Panc1 (cell line): Measurements from ENCODE around the gene ALK. TPM values are rescaled to one million over a fixed set of nuclear protein-coding genes. Genes with fewer than 3 reads are reported as not detected.

Experiments
- ATAC-seq: fragments of 200-7000 bp; cut with Tn5 transposase; 2 replicates; pipeline ENCODE4 v1.9.1; 2020; ENCODE audit warnings: mild to moderate bottlenecking, moderate library complexity
- BruUV-seq: library from RNA; stranded (reverse); fragments of 400-500 nt; replicated peaks from 2 replicates; lab custom pipeline; 2021; lab: Mats Ljungman, UMichigan
- CTCF ChIA-PET: fragments of 300-600 bp; sonication (Branson Sonifier 250); formaldehyde crosslinking; loops from one replicate; lab custom pipeline; 2022; ENCODE audit warnings: antibody characterized with exemption; lab: Charles Lee
- POLR2A ChIA-PET: fragments of 300-600 bp; sonication (Branson Sonifier 250); formaldehyde crosslinking; loops from one replicate; lab custom pipeline; 2022; ENCODE audit warnings: antibody characterized with exemption; lab: Charles Lee
- DNase-seq: peaks from one replicate; pipeline ENCODE4 v3.0.0-alpha.2; 2010; ENCODE audit warnings: low read depth, low spot score
- H3K27ac ChIP-seq: 2 replicates; pipeline ENCODE4 v1.5.1; 2011; ENCODE audit warnings: mild to moderate bottlenecking, low read length, inconsistent platforms
- H3K27me3 ChIP-seq: fragments of 200-500 bp; sonication (Bioruptor generic); 2 replicates; pipeline ENCODE4 v1.6.0; 2014; ENCODE audit warnings: low read length, inconsistent platforms; ENCODE audit not compliant: control insufficient read depth, insufficient read depth
- H3K36me3 ChIP-seq: fragments of 200-500 bp; sonication (Bioruptor generic); 2 replicates; pipeline ENCODE4 v1.5.1; 2014; ENCODE audit warnings: inconsistent platforms, mild to moderate bottlenecking, low read length, moderate library complexity; ENCODE audit not compliant: control insufficient read depth, insufficient read depth
- H3K4me1 ChIP-seq: 2 replicates; pipeline ENCODE4 v1.5.1; 2011; ENCODE audit warnings: inconsistent platforms, mild to moderate bottlenecking, low read length, moderate library complexity; ENCODE audit not compliant: control insufficient read depth, insufficient read depth
- H3K4me3 ChIP-seq, 2 experiments: 2 replicates each; pipeline ENCODE4 v1.5.1; 2011 to 2012; ENCODE audit warnings: low read depth in 2 of 2, low read length in 2 of 2, mild to moderate bottlenecking in 2 of 2, inconsistent platforms in 1 of 2, moderate library complexity in 1 of 2
- H3K9me3 ChIP-seq: fragments of 200-500 bp; sonication (Bioruptor generic); 2 replicates; pipeline ENCODE4 v1.5.1; 2014; ENCODE audit warnings: low read depth, mild to moderate bottlenecking, inconsistent platforms, low read length, moderate library complexity; ENCODE audit not compliant: control insufficient read depth, insufficient read depth
- POLR2AphosphoS5 ChIP-seq: IDR thresholded peaks from 2 replicates; pipeline ENCODE4 v1.6.1; 2012; ENCODE audit warnings: mild to moderate bottlenecking, low read depth, low read length, moderate library complexity
- REST ChIP-seq, 2 experiments: IDR thresholded peaks; 2 replicates each; pipeline ENCODE4 v1.6.1; 2011 to 2012; ENCODE audit warnings: low read depth in 2 of 2, control low read depth in 1 of 2, low read length in 1 of 2, mild to moderate bottlenecking in 1 of 2, moderate library complexity in 1 of 2; ENCODE audit not compliant: insufficient read depth in 1 of 2
- SIN3A ChIP-seq: IDR thresholded peaks from 2 replicates; pipeline ENCODE4 v1.6.1; 2012; ENCODE audit warnings: low read depth, mild to moderate bottlenecking, low read length, moderate library complexity, borderline replicate concordance; ENCODE audit not compliant: insufficient read depth
- TCF7L2 ChIP-seq: IDR thresholded peaks from 2 replicates; pipeline ENCODE4 v1.6.1; 2011; ENCODE audit warnings: mild to moderate bottlenecking, low read depth, low read length, inconsistent platforms
- in situ Hi-C: cut with HindIII; loops from 2 replicates; pipeline ENCODE4 v1.10.0; 2016; ENCODE audit warnings: low sequenced_read_pairs, low pct_unique_long_range_greater_than_20kb
- intact Hi-C: fragments of 100-400 bp; cut with micrococcal nuclease; formaldehyde crosslinking; loops from one replicate; pipeline ENCODE4 v1.10.0; 2022; ENCODE audit not compliant: unreplicated experiment
- total RNA-seq: library from RNA; stranded (reverse); gene quantifications from one replicate; pipeline ENCODE4 v1.2.1, GENCODE V29; 2021; ENCODE audit not compliant: unreplicated experiment
- TF ChIP-seq, protein P1 (sequence below): fragments of 450-650 bp; IDR thresholded peaks from 2 replicates; pipeline ENCODE4 v1.5.1; 2017; ENCODE audit warnings: mild to moderate bottlenecking

ALK gene
- total RNA-seq, 1 experiment from 2014 or later, result not detected

DNA sequence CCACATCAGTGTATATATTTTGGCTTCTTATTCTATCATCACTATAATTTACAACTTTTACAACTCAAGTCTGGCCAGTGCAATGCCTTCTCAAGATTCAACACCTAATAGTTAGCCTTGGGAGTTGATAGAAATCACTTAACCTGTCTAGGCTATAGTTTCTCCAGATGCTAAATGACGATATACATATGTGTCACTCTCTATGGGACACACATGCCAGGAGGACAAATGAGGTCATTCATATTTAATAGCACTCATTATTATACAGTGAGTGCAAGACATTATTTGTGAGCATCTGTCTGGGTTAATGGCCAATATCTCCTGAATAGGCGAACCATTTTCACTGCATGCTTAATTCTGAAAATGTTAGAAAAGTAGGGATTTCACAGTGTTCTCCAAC, 89.8 kb downstream of the ALK start:
- Histone ChIP-seq H3K4me3 (no peak overlapping the region), H3K36me3 (no peaks in the 10 kb centered on the region), H3K27me3 (no peaks in the 10 kb centered on the region), H3K9me3 (no peaks in the 10 kb centered on the region), H3K27ac (no peak overlapping the region), H3K4me1 (no peaks in the 10 kb centered on the region)
- no peak for ATAC-seq
- no peak for TF ChIP-seq REST (IDR thresholded peaks at IDR 0.05; ENCODE audit: insufficient read depth in 1 of 2, low read depth in 2 of 2, low read length in 1 of 2)
- TF ChIP-seq, protein P1, sequence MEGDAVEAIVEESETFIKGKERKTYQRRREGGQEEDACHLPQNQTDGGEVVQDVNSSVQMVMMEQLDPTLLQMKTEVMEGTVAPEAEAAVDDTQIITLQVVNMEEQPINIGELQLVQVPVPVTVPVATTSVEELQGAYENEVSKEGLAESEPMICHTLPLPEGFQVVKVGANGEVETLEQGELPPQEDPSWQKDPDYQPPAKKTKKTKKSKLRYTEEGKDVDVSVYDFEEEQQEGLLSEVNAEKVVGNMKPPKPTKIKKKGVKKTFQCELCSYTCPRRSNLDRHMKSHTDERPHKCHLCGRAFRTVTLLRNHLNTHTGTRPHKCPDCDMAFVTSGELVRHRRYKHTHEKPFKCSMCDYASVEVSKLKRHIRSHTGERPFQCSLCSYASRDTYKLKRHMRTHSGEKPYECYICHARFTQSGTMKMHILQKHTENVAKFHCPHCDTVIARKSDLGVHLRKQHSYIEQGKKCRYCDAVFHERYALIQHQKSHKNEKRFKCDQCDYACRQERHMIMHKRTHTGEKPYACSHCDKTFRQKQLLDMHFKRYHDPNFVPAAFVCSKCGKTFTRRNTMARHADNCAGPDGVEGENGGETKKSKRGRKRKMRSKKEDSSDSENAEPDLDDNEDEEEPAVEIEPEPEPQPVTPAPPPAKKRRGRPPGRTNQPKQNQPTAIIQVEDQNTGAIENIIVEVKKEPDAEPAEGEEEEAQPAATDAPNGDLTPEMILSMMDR, result no peak
- no peak for TF ChIP-seq SIN3A
- TF ChIP-seq TCF7L2, result no peak
- no peak for TF ChIP-seq POLR2AphosphoS5
- in situ Hi-C loops (no loop called here), intact Hi-C loops (no loop called here)
- ChIA-PET CTCF (no interaction called here), POLR2A (no interaction called here)
- BruUV-seq, result no TSS peak
- no peak for DNase-seq

- Histone ChIP-seq H3K36me3 (no peaks in the 10 kb centered on the region), H3K27ac (no peak overlapping the region), H3K27me3 (no peaks in the 10 kb centered on the region), H3K4me1 (no peaks in the 10 kb centered on the region), H3K4me3 (no peak overlapping the region), H3K9me3 (no peaks in the 10 kb centered on the region)
- ChIA-PET CTCF (no interaction called here), POLR2A (no interaction called here)
- intact Hi-C loops (no loop called here), in situ Hi-C loops (no loop called here)
- ATAC-seq, result no peak
- no peak for TF ChIP-seq SIN3A
- TF ChIP-seq REST (IDR thresholded peaks at IDR 0.05; ENCODE audit: insufficient read depth in 1 of 2, low read depth in 2 of 2, low read length in 1 of 2), result no peak
- TF ChIP-seq, protein P1, result no peak
- no peak for TF ChIP-seq POLR2AphosphoS5
- TF ChIP-seq TCF7L2, result no peak
- DNase-seq, result no peak
- BruUV-seq, result no TSS peak
Observed at GRCh38 chr2:29829841-29830240, 91.5 kb downstream of the ALK start.
